ENCODE measurements around the gene NLRP10.

- TF ChIP-seq GABPA (IDR thresholded peaks at IDR 0.05; ENCODE audit: low read depth) = no peak
- no peak for TF ChIP-seq RXRA (IDR thresholded peaks at IDR 0.05; ENCODE audit: borderline replicate concordance, low read depth)
- TF ChIP-seq CTCF (IDR thresholded peaks at IDR 0.05) = no peak
- TF ChIP-seq NFIC (IDR thresholded peaks at IDR 0.05; ENCODE audit: borderline replicate concordance) = no peak
- TF ChIP-seq EP300 (IDR thresholded peaks at IDR 0.05; ENCODE audit: borderline replicate concordance in 1 of 2, low read depth in 1 of 2, low read length in 1 of 2) = peak in 1 of 2 experiments; percentile 10; a peak in 1 of 4 replicates
- no peak for TF ChIP-seq TAF1 (IDR thresholded peaks at IDR 0.05; ENCODE audit: borderline replicate concordance, low read depth, low read length)
- no peak for TF ChIP-seq IRF3 (IDR thresholded peaks at IDR 0.05; ENCODE audit: low read depth, low read length)
- TF ChIP-seq POLR2AphosphoS5 (IDR thresholded peaks at IDR 0.05; ENCODE audit: low read depth, low read length) = no peak
Observed at GRCh38 chr11:7973011-7973410, 7.8 kb upstream of the NLRP10 start.

Measured in SK-N-SH (cell line).